ENCODE measurements around the gene GNA14. TPM values are rescaled to one million over a fixed set of nuclear protein-coding genes. Genes with fewer than 3 reads are reported as not detected.
"Not testable (repeated sequence)": the region's sequence is repeated elsewhere in the genome, so short reads cannot be mapped to it uniquely, and the experiment has no call there.

Gene GNA14
- total RNA-seq, 1 experiment from 2014 or later, result 0.25 TPM

DNA sequence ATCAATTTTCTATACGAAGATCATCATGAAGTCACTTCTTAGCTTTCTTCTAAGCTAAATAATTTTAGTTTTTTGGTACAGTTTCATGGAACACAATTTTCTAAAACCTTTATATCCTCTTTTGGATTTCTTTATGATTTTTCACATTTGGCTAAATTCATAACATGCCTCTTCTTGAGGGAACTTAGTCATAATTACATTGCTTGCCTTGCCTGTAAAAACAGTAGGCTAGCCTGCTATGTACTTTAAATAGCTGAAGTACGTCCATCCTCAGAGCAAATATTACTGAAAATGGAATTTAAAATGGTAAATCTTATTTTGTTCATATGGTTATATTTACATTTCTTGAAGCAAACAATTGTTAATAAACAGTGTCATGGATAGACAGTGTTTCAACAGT is 245.8 kb downstream of the GNA14 start:
- H3K4me2 ChIP-seq (ENCODE audit: low read length), result no peak overlapping the region
- RAD21 ChIA-PET (ENCODE audit: low non-redundant PET in 1 of 2, low total read pairs in 2 of 2, uncharacterized antibody in 2 of 2, unreplicated experiment in 2 of 2), result no interaction called here
- no peak for TF ChIP-seq EZH2phosphoT487 (IDR thresholded peaks at IDR 0.05; ENCODE audit: borderline replicate concordance)
- CTCF ChIA-PET, result no interaction called here
- H3K9me2 ChIP-seq (ENCODE audit: insufficient read depth), result no peaks in the 10 kb centered on the region
- H3K4me1 ChIP-seq (ENCODE audit: control insufficient read depth in 1 of 2, insufficient read depth in 2 of 2, low read length in 2 of 2), result no peaks in the 10 kb centered on the region
- H3K4me3 ChIP-seq (replicated peaks in 1 of 2; ENCODE audit: low read depth in 1 of 2, low read length in 2 of 2), result no peak overlapping the region
- intact Hi-C loops (cut with micrococcal nuclease), result no loop called here
- DNase-seq (ENCODE audit: low read depth, low spot score), result no peak
- H3K9ac ChIP-seq (ENCODE audit: low read length), result no peak overlapping the region
- H3K27ac ChIP-seq (ENCODE audit: low read depth, low read length), result no peak overlapping the region
- H3K79me2 ChIP-seq (ENCODE audit: insufficient read depth, low read length), result no peaks in the 10 kb centered on the region
- no peaks in the 10 kb centered on the region for H3K36me3 ChIP-seq (ENCODE audit: control insufficient read depth in 1 of 2, insufficient read depth in 2 of 2, low read length in 2 of 2)
- no peaks in the 10 kb centered on the region for H3K9me3 ChIP-seq (ENCODE audit: control insufficient read depth in 1 of 2, insufficient read depth in 1 of 2, low read depth in 1 of 2, low read length in 2 of 2)
- POLR2A ChIA-PET, result no interaction called here
- no peak for ATAC-seq
- H2AFZ ChIP-seq (ENCODE audit: low read depth, low read length, poor library complexity, severe bottlenecking), result no peak overlapping the region
- BruUV-seq (replicated peaks), result no TSS peak
- H3K27me3 ChIP-seq (ENCODE audit: insufficient read depth, low read length), result no peaks in the 10 kb centered on the region
- no peaks in the 10 kb centered on the region for H4K20me1 ChIP-seq (ENCODE audit: insufficient read depth)

DNA sequence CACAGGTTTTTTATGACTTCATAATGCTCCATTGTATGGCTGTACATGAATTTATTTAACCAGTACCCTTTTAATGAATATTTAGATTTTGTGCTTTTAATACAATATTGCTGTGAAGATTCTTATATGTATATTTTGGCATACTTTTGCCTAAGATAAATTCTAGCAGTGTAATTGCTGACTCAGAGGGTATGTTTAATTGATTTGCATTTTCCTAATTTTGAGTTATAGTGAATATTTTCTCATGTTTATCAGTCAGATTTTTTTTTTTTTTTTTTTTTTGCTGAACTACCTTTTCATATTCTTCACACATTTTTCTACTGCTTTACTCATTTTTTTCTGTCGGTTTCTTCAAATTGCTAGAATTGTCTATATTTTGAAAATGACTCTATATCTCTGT is 248.2 kb downstream of the GNA14 start:
- no peak for DNase-seq (ENCODE audit: low read depth, low spot score)
- intact Hi-C loops (cut with micrococcal nuclease), result no loop called here
- ChIA-PET POLR2A (no interaction called here), RAD21 (ENCODE audit: low non-redundant PET in 1 of 2, low total read pairs in 2 of 2, uncharacterized antibody in 2 of 2, unreplicated experiment in 2 of 2) (no interaction called here), CTCF (no interaction called here)
- H3K4me3 ChIP-seq (replicated peaks in 1 of 2; ENCODE audit: low read depth in 1 of 2, low read length in 2 of 2), result no peak overlapping the region
- no peaks in the 10 kb centered on the region for H3K4me1 ChIP-seq (ENCODE audit: control insufficient read depth in 1 of 2, insufficient read depth in 2 of 2, low read length in 2 of 2)
- no peak for ATAC-seq
- no peaks in the 10 kb centered on the region for H3K9me2 ChIP-seq (ENCODE audit: insufficient read depth)
- no peaks in the 10 kb centered on the region for H3K9me3 ChIP-seq (ENCODE audit: control insufficient read depth in 1 of 2, insufficient read depth in 1 of 2, low read depth in 1 of 2, low read length in 2 of 2)
- no peaks in the 10 kb centered on the region for H3K36me3 ChIP-seq (ENCODE audit: control insufficient read depth in 1 of 2, insufficient read depth in 2 of 2, low read length in 2 of 2)
- H2AFZ ChIP-seq (ENCODE audit: low read depth, low read length, poor library complexity, severe bottlenecking), result no peak overlapping the region
- H3K79me2 ChIP-seq (ENCODE audit: insufficient read depth, low read length), result no peaks in the 10 kb centered on the region
- H3K4me2 ChIP-seq (ENCODE audit: low read length), result no peak overlapping the region
- H3K9ac ChIP-seq (ENCODE audit: low read length), result no peak overlapping the region
- TF ChIP-seq SIN3A (IDR thresholded peaks at IDR 0.05; ENCODE audit: low read depth) (no peak), EZH2 (IDR thresholded peaks at IDR 0.05) (no peak), ZNF274 (IDR thresholded peaks at IDR 0.05; ENCODE audit: low read depth, low read length) (no peak)
- TF ChIP-seq, protein P1, sequence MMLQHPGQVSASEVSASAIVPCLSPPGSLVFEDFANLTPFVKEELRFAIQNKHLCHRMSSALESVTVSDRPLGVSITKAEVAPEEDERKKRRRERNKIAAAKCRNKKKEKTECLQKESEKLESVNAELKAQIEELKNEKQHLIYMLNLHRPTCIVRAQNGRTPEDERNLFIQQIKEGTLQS (IDR thresholded peaks at IDR 0.05), result no peak
- TF ChIP-seq, protein P2, sequence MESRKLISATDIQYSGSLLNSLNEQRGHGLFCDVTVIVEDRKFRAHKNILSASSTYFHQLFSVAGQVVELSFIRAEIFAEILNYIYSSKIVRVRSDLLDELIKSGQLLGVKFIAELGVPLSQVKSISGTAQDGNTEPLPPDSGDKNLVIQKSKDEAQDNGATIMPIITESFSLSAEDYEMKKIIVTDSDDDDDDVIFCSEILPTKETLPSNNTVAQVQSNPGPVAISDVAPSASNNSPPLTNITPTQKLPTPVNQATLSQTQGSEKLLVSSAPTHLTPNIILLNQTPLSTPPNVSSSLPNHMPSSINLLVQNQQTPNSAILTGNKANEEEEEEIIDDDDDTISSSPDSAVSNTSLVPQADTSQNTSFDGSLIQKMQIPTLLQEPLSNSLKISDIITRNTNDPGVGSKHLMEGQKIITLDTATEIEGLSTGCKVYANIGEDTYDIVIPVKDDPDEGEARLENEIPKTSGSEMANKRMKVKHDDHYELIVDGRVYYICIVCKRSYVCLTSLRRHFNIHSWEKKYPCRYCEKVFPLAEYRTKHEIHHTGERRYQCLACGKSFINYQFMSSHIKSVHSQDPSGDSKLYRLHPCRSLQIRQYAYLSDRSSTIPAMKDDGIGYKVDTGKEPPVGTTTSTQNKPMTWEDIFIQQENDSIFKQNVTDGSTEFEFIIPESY (IDR thresholded peaks at IDR 0.05; ENCODE audit: extremely low read depth, insufficient replicate concordance, low read length), result no peak
- no peaks in the 10 kb centered on the region for H4K20me1 ChIP-seq (ENCODE audit: insufficient read depth)
- H3K27me3 ChIP-seq (ENCODE audit: insufficient read depth, low read length), result no peaks in the 10 kb centered on the region
- H3K27ac ChIP-seq (ENCODE audit: low read depth, low read length), result no peak overlapping the region
- no TSS peak for BruUV-seq (replicated peaks)

DNA sequence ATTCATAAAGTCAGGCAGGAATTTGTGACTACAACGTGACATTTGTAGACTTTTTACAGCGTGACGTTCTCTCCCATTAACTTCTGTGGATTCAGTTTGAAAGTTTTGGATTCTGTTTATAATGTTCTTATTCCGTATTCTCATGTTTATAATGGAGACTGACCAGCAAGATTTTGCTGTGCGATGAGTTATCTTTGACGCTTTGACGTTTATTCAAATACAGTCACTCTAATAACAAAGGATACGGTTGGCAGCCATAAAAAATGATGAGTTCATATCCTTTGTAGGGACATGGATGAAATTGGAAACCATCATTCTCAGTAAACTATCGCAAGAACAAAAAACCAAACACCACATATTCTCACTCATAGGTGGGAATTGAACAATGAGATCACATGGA is 249.5 kb downstream of the GNA14 start:
- H3K27ac ChIP-seq (ENCODE audit: low read depth, low read length); H3K9me2 ChIP-seq (ENCODE audit: insufficient read depth); BruUV-seq (replicated peaks); H4K20me1 ChIP-seq (ENCODE audit: insufficient read depth); H3K4me2 ChIP-seq (ENCODE audit: low read length); H3K4me1 ChIP-seq (ENCODE audit: control insufficient read depth in 1 of 2, insufficient read depth in 2 of 2, low read length in 2 of 2); RAD21 ChIA-PET (ENCODE audit: low non-redundant PET in 1 of 2, low total read pairs in 2 of 2, uncharacterized antibody in 2 of 2, unreplicated experiment in 2 of 2); intact Hi-C loops (cut with micrococcal nuclease); H3K27me3 ChIP-seq (ENCODE audit: insufficient read depth, low read length); H3K4me3 ChIP-seq (replicated peaks in 1 of 2; ENCODE audit: low read depth in 1 of 2, low read length in 2 of 2); CTCF ChIA-PET; POLR2A ChIA-PET; H3K79me2 ChIP-seq (ENCODE audit: insufficient read depth, low read length); DNase-seq (ENCODE audit: low read depth, low spot score); ATAC-seq; H2AFZ ChIP-seq (ENCODE audit: low read depth, low read length, poor library complexity, severe bottlenecking); H3K9me3 ChIP-seq (ENCODE audit: control insufficient read depth in 1 of 2, insufficient read depth in 1 of 2, low read depth in 1 of 2, low read length in 2 of 2); H3K36me3 ChIP-seq (ENCODE audit: control insufficient read depth in 1 of 2, insufficient read depth in 2 of 2, low read length in 2 of 2); H3K9ac ChIP-seq (ENCODE audit: low read length): not testable (repeated sequence)
